ENCODE data around the gene GRHL3. TPM values are rescaled to one million over a fixed set of nuclear protein-coding genes. Genes with fewer than 3 reads are reported as not detected.

Gene GRHL3
- total and polyA plus RNA-seq, 4 donors = 0.07 to 0.09 (median 0.09) TPM

DNA sequence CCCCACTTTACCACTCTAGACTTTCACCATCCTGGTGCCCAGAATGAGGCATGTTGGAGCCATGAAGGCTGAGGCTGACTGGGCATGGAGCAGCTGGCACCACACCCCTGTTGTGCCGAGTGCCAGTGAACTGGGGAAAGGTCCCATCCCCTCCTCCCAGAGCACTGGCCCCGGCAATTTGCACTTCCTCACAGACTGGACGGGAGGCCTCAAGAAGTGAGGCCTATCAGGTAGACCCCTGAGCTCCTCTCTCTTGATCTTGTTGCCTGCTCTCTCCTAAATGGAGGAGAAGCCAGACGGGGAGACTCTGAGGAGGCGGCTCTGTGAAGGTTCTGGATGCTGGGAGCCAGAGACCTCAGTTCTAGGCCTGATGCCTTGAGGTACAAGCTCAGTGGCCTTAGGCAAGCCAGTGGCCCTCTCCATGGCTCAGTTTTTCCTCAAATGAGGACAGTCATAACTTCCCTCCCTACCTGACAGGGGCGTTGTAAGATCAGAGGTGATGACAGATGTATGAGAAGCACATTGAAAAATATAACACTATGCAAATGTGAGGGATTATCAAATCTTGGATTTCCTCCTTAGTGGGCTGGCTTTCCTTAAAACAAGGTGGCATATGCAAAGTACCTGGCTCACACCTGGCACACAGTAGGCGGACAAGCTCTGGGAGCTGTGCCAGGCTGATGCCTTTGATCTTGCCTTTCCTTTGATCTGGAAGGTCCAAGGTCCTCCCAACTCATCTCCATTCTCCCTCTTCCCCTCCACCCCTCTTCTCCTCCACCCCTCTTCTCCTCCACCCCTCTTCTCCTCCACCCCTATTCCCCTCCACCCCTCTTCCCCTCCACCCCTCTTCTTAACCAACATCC is 6.7 kb downstream of the GRHL3 start:
- 83% methylated on average over 7 of the region's 7 CpGs for WGBS
- TF ChIP-seq RXRA (IDR thresholded peaks at IDR 0.05) (no peak), JUND (IDR thresholded peaks at IDR 0.05) (no peak), HNF4A (conservative IDR thresholded peaks at IDR 0.05) (no peak), REST (IDR thresholded peaks at IDR 0.05) (no peak), FOXA2 (IDR thresholded peaks at IDR 0.05) (no peak), RAD21 (IDR thresholded peaks at IDR 0.05) (no peak), YY1 (IDR thresholded peaks at IDR 0.05) (no peak), HNF4G (IDR thresholded peaks at IDR 0.05) (no peak), ATF3 (IDR thresholded peaks at IDR 0.05) (no peak), EGR1 (IDR thresholded peaks at IDR 0.05; ENCODE audit: low read depth in 2 of 2) (no peak), FOXA1 (IDR thresholded peaks at IDR 0.05) (no peak)
- TF ChIP-seq, protein P1, sequence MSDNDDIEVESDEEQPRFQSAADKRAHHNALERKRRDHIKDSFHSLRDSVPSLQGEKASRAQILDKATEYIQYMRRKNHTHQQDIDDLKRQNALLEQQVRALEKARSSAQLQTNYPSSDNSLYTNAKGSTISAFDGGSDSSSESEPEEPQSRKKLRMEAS (IDR thresholded peaks at IDR 0.05) = no peak
- TF ChIP-seq, protein P2, sequence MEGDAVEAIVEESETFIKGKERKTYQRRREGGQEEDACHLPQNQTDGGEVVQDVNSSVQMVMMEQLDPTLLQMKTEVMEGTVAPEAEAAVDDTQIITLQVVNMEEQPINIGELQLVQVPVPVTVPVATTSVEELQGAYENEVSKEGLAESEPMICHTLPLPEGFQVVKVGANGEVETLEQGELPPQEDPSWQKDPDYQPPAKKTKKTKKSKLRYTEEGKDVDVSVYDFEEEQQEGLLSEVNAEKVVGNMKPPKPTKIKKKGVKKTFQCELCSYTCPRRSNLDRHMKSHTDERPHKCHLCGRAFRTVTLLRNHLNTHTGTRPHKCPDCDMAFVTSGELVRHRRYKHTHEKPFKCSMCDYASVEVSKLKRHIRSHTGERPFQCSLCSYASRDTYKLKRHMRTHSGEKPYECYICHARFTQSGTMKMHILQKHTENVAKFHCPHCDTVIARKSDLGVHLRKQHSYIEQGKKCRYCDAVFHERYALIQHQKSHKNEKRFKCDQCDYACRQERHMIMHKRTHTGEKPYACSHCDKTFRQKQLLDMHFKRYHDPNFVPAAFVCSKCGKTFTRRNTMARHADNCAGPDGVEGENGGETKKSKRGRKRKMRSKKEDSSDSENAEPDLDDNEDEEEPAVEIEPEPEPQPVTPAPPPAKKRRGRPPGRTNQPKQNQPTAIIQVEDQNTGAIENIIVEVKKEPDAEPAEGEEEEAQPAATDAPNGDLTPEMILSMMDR (IDR thresholded peaks at IDR 0.05; ENCODE audit: low read depth, low read length, missing input control) = no peak
- no peak for DNase-seq (ENCODE audit: low spot score)
- Histone ChIP-seq H3K27ac (ENCODE audit: low read depth in 1 of 2, low read length in 2 of 2) (no peak overlapping the region), H3K9me3 (ENCODE audit: control insufficient read depth in 4 of 4, low read length in 3 of 4) (no peaks in the 10 kb centered on the region), H3K36me3 (ENCODE audit: control insufficient read depth in 4 of 4, insufficient read depth in 3 of 4, low read depth in 1 of 4, low read length in 3 of 4) (no peaks in the 10 kb centered on the region), H3K4me1 (ENCODE audit: control insufficient read depth in 4 of 4, insufficient read depth in 4 of 4, low read length in 3 of 4) (peaks cover 7 to 18% (median 8%) of the 10 kb centered on the region in 4 donors), H3K27me3 (ENCODE audit: control insufficient read depth in 4 of 4, insufficient read depth in 4 of 4, low read length in 3 of 4) (no peaks in the 10 kb centered on the region), H3K9ac (ENCODE audit: low read depth in 1 of 2, low read length in 2 of 2) (no peak overlapping the region), H3K4me3 (ENCODE audit: low read depth in 1 of 3, low read length in 3 of 3) (no peak overlapping the region)

GRCh38 chr1:24327486-24327885 is 8.3 kb downstream of the GRHL3 start:
- Histone ChIP-seq H3K36me3 (ENCODE audit: control insufficient read depth in 4 of 4, insufficient read depth in 3 of 4, low read depth in 1 of 4, low read length in 3 of 4) (no peaks in the 10 kb centered on the region), H3K27ac (ENCODE audit: low read depth in 1 of 2, low read length in 2 of 2) (no peak overlapping the region), H3K4me1 (ENCODE audit: control insufficient read depth in 4 of 4, insufficient read depth in 4 of 4, low read length in 3 of 4) (peaks cover 0 to 9% (median 4%) of the 10 kb centered on the region in 4 donors), H3K9me3 (ENCODE audit: control insufficient read depth in 4 of 4, low read length in 3 of 4) (no peaks in the 10 kb centered on the region), H3K9ac (ENCODE audit: low read depth in 1 of 2, low read length in 2 of 2) (no peak overlapping the region), H3K4me3 (ENCODE audit: low read depth in 1 of 3, low read length in 3 of 3) (no peak overlapping the region), H3K27me3 (ENCODE audit: control insufficient read depth in 4 of 4, insufficient read depth in 4 of 4, low read length in 3 of 4) (no peaks in the 10 kb centered on the region)
- TF ChIP-seq TAF1 (conservative IDR thresholded peaks at IDR 0.05) (no peak), JUND (IDR thresholded peaks at IDR 0.05) (no peak), HNF4G (IDR thresholded peaks at IDR 0.05) (no peak), RXRA (IDR thresholded peaks at IDR 0.05) (no peak)
- no peak for DNase-seq (ENCODE audit: low spot score)
